GM18858 (cell line): ENCODE data around the gene PTPRT.
"Not testable (repeated sequence)": the region's sequence is repeated elsewhere in the genome, so short reads cannot be mapped to it uniquely, and the experiment has no call there.

Experiments
- ATAC-seq: cut with Tn5 transposase; IDR thresholded peaks from one replicate; pipeline ENCODE4 v1.9.1; 2021; ENCODE audit not compliant: unreplicated experiment

PTPRT gene

DNA sequence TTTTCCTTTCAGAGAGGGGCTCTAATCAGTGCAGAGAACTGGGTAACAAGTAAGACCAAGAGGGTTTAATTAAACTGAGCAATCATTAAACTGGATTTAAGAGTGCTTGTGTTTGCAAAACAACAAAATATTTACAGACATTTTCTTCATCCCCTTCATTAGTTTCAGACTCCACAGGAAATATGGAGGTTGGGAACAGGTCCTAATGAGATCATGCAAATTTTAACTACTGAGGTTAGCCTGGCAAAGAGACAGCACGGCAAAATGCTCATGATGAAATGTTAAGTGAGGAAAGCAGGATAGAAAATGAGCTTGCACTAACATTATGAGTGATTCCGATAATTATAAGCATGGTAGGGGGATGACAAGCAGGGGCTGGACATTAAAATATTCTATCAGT lies 268.9 kb downstream of the PTPRT start:
- no peak for ATAC-seq

DNA sequence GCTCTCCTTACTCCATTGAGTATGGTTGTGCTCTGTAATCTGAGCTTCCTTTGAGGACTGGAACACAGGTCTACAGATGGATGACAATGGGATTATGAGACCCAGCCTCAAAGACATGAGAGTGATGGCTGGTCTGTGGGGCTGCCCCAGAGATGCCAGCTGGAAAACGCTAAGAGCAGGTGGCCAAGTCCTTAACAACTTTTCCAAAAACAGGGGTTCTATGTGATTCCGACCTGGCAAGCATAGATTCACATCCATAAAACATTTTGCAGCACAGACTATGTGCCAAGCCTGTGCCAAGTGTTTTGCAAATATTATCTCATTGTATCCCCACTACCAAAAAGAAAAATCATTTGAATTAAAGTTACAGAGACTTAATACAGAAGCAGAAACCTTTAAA lies 270.4 kb downstream of the PTPRT start:
- no peak for ATAC-seq

DNA sequence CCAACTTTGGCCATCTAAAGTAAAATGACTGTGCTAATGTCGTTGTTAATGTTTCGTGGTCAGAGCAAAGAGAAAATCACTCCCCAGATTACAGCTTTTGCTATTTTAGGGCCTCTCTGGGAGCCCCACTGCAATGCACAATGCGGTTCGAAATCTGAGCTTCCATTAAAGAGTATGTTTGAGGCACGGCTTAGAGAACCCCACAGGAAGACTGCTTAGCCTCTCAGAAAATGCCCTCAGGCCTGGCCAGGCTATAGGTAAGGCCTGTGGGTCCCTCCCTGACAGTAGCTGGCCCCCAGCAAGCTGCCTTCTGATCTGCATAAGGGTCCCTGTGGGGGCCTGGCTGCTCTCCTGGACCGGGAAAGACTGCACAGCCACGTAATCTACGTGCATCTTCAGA lies 274.6 kb downstream of the PTPRT start:
- no peak for ATAC-seq

DNA sequence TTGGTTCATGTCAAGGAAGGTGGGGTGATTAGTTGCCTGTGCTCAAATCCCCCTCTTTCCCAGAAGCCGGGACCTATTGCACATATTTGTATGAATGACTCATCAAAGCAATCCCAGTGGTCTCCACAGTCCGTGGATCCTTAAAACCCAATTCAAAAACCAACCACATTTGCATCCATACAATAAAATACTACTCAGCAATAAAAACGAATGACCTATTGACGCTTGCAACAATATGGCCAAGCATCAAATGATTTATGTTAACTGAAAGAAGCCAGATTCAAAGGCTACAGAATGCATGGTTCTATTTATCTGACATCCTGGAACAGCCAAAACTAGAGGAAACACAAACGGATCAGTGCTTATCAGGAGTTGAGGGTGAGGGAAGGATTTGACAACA lies 275.4 kb downstream of the PTPRT start:
- ATAC-seq: no peak

DNA sequence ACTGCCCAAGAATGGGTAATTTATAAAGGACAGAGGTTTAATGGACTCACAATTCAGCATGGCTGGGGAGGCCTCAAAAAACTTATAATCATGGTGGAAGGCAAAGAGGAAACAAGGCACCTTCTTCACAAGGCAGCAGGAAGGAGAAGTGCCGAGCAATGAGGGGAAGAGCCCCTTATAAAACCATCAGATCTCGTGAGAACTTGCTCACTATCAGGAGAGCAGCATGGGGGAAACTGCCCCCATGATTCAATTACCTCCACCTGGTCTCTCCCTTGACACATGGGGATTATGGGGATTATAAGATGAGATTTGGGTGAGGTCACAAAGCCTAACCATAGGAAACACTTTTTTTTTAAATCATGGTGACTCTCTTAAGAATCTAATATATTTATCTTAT lies 278.9 kb downstream of the PTPRT start:
- ATAC-seq: not testable (repeated sequence)

DNA sequence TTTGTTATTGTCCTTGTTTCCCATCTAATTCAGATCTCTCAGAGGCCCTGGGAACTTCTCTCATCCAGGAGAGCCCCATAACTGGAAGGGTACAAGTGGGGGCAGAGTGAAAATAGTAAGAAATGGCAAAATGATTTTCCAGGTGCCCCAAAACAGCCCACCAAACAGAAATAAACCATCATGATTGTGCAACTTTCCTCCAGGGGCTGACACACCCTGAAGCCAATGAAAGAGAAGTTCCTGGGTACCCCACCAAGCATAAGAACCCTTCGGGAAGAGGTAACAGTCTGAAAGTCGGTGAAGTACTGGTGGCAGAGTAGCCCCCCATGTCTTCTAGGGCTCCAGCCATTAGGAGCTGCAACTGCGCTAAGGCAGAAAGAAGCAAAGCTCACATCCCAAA lies 282.0 kb downstream of the PTPRT start:
- no peak for ATAC-seq

DNA sequence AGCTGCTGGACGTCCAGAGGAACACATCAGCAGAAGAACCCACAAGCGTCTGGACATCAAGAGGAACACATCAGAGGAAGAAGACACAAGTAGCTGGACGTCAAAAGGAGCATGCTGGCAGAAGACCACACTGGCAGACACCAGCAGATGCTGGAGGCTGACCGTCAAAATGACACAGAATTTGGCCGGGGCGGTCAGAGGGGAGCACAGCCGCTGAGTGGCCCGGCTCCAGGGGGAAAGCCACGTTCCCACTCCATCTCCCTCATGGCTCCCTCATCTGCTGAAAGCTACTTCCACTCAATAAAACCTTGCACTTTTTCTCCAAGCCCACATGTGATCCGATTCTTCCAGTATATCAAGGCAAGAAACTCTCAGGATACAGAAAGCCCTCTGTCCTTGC lies 283.6 kb downstream of the PTPRT start:
- ATAC-seq: no peak

DNA sequence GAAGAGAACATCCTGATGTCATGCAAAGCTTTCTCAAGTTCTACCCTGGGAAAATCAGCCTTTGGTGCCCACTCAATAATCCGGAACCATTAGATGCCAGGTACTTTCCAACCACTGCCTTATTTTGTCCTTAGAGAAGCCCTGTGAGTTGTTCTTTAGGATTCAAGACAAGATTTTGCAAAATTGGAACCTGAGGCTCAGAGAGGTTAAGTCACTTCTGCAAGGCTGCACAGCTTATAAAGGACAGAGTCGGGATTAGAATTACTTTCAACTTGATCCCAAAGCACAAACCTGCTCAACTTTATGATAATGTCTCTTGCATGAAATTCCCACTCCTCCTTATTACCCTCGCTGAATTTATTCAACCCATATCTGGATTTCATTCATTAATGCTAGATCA lies 287.2 kb downstream of the PTPRT start:
- no peak for ATAC-seq

DNA sequence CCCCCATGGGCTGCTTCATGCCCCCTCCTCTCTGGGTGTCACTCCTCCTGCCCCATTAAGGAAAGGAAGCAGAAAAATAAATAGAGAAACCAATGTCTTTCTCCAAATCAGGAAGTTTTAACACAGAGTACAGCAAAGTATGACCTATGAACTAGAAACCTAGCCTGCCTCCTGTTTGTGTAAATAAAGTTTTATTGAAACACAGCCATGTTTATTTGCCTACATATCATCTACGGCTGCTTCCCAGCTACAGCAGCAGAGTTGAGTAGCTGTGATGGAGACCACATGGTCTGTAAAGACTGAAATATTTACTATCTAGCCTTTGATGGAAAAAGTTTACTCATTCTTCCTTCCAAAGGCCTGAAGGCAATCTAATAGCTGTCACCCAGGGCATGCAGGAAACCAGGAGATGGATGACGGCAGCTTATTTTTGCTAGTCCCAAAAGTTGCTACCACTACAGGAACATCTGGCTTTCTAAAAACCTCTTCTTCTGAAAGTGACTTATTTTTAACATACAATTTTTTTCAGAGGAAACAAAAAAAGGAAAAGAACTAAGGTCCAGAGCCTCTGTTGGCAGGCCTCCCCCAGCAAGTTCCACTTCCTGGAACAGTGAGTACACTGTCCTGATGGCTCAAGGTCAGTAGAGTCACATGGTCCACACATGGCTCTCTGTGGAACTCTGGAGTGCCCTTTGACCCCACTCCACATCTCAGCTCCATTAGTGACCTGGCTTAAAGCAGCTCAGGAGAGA lies 287.8 kb downstream of the PTPRT start:
- no peak for ATAC-seq

DNA sequence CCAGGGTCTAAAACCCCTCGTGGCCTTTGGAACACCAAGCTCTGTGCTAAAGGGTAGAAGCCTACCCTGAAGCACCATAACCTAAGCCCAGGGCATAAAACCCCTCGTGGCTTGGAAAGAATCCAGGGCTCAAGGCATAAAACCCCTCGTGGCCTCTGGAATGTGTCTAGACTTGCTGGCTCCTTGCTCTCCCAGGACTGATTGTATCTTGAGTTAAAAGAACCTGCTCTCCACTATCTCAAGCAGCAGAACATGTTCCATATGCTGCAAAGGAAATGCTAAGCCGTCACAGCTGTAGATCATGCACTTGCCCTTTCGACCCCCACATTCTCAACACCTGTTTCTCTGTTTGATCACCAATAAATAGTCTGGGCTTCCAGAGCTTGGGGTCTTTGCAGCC lies 288.9 kb downstream of the PTPRT start:
- not testable (repeated sequence) for ATAC-seq

DNA sequence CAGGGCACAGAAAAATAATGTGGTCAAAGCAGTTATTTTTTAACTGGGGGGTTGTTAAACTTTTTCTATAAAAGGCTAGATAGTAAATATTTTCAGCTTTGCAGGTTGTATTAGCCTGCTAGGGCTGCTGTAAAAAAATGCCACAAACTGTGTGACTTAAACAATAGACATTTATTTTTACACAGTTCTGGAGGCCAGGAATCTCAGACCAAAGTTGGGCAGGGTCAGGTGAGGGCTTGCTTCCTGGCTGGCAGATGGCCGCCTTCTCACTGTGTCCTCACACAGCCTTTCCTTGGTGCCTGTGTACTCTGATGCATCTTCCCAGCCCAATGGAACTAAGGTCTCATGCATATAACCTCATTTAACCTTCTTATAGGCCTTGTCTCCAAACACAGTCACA lies 294.7 kb downstream of the PTPRT start:
- ATAC-seq: no peak

DNA sequence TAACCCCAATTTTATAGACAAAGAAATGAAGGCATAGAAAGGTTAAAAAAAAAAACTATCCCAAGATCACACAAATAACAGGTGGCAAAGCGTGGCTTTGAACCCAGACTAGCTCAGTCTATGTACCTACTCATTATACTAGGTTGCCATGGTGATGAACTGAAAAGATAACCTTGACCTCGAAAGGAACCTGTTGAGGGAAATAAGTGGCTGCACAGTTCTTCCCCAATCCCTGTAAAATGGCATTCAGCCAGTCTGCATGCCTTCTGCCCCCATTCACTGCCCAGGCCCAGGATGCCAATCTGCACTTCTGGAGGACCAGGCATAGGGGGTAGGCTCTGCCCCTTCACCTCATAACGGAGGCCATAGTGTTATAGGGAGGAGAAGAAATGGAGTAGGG lies 295.2 kb downstream of the PTPRT start:
- no peak for ATAC-seq

DNA sequence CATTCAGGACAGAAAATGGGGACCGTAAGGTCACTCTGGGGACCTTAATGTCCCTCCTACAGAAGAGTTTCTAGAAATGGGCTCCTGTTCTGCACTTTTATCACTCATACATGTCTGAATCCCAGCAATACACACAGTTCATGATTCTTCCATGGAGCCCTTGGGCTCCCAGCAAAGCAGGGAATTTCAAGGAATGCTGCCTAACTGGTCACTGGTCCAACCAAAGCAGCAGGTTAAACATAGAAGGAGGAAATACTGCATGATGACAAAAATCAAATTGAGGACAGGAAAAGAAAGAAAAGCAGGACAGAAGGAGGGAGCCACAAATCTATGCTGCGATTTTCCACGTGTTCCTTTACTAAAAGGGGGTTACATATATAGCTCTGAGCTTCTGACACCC lies 300.2 kb downstream of the PTPRT start:
- ATAC-seq: no peak

DNA sequence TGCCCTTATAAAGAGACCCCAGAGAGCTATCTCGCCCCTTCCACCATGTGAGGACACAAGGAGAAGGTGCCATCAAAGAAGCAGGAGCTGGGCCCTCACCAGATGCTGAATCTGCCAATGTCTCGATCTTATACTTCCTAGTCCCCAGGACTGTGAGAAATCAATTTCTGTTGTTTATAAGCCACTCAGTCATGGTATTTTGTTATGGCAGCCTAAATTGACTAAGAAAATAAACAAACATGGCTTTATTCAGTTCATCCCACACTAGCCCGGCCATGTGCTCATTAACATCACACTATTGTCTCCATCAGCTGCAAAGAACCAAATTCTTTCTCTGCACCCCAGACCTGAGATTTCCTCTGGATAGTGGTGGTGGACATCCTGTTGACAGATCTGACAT lies 302.4 kb downstream of the PTPRT start:
- no peak for ATAC-seq

DNA sequence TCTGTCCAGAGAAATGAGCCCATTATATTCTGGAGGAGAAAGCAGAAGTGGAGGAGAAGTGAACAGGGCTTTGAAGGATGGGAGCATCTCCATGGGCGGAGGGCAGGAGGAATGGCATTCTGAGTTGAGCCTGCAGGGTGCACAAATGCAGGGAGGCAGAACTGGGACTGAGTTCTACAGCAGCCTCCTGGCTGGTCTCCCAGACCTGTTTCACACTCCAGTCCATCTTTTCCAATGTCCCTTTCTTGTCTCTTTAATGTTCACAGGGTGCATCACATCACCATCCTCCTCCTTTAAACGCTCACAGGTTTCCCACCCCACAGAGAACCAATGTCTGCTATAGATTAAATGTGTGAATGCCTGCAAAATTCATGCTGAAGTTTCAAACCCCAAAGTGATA lies 302.9 kb downstream of the PTPRT start:
- ATAC-seq: no peak

DNA sequence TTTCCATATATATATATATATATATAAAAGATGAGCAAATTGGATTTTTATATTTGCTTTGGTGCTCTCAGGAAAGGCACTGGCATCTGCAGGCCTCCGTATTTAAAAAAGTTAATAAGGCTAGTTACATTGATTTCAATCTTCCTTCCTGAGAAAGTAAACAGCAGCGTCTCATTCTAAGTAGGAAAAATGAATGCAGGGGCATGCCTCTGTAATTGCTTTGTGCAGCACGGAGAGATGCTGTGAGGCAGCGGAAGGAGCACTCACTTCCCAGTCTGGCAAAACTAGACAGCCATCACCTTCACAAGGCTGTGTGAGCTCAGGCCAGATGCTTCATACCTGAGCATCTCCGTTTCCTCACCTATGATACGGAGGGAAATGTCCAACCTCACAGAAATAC lies 303.7 kb downstream of the PTPRT start:
- no peak for ATAC-seq

DNA sequence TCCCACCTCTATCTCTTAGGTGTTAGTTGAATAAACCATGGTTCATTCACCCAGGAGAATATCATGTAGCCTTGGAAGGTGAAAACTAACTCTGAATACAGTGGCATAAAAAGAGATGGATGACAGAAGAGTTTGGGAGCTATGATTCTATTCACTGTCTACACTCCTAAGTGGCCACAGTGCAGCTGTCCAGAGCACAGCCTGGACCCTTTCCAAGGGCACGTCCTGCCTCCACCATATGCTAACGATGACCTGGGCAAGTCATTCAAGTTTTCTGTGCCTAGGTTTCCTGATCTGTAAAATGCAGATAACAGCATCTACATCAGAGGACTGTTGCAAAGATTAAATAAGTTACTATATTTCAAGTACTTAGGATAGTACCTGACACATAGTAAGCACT lies 314.1 kb downstream of the PTPRT start:
- ATAC-seq: no peak

DNA sequence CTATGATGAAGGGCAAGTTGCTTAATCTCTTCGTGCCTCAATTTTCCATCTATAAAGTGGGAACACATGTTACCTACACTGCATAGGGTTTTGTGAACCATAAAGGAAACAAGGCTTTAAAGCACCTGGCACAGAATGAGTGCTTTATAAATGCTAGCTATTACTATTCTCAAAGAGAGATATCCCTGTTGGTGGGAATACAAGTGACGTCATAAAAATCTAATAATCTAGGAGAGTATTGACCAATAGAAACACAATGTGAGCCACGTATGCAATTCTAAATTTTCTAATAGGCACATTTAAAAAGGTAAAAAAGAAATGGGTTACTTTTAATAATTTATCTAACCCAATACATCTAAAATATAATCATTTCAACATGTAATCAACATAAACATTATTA lies 316.4 kb downstream of the PTPRT start:
- ATAC-seq: no peak

DNA sequence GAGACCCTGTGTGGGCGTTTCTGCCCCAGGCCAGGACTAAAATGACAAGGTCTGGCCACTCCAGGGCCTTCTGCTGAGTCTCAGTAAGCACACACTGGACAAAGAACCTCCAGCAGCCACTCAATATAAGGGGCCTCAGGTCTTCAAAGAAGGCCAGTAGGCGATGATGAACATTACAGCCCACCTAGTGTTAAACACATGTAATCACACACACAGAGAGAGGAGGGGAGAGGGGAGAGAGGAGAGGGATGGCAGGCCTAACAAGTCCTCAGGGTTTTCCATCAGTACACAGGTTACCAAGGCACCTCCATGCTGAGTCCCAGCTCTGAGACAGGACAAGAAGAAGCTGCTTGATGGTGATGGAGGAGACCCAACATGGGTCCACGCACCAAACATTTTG lies 325.6 kb downstream of the PTPRT start:
- ATAC-seq: no peak

DNA sequence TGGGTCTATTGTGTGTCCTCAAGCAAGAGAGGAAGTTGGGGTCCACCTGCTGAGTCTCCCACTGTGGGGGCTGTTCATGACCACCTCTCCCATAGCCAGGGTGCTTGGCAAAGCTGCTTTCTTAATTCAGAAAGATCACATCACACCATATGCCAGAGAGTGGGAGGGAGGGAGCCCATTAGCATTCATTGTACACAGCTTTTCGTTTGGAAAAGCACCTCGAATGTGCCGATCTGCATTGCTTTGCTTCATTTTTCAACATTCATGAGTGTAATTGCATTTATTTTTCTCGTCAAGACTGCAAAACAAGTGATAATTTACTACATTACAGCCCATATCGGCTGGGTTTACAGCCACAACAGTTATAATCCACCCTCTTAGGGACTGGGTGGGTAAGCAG lies 327.3 kb downstream of the PTPRT start:
- no peak for ATAC-seq

DNA sequence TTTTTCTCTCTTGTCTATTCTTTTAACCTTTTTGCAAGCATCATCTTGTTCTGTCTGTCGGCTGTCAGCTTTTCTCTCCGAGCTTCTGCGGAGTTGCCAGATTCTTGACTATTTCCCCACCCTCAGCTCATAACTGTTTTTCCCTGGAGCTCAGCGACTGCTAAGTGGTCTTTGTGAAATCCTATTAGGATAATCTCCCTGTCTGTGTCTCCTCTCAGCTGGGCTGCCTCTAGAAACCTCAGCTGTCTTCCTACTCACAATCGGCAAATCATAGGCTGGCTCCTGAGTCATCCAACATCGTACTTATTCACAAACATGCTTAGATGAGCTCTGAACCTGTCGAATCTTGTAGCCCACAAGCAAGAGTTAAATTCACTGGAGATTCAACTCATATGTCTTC lies 332.3 kb downstream of the PTPRT start:
- ATAC-seq: no peak

DNA sequence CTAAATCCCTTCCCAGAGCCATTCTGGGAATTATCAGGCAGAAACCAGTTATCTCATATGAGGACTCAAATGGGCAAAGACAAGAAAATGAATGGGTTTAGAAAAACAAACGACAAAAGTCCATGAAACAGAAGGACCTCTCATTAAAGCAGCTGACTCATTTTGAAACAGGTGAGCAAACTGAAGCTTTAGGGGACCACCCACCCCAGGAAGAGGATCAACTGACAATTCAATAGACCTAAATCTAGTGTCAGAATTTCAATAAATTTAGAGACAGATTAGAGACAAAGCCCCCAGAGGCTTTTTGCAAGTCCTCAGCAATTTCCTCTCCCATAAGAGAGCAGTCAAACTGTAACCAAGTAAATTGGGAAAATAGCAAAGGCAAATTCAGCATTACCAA lies 333.8 kb downstream of the PTPRT start:
- no peak for ATAC-seq

DNA sequence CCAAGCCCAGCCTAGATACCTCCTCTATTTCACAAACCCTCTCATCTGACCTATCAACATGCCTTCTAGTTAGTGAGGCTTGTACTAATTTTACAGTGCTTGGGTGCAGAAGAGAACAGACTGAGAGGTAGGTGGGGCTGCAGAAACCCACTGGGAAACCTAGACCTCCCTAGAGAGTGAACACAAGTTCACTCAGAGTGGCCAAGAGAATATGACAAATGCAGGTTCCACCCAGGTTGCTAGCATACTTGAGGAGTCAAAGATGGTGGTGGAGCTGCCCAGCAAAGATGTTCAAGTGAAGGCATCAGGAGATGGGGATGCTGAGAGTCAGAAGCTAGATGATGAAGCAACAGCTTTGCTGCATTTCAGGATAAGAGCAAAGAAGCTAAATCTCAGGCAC lies 337.0 kb downstream of the PTPRT start:
- no peak for ATAC-seq
